ENCODE data around the gene AHDC1. TPM values are rescaled to one million over a fixed set of nuclear protein-coding genes. Genes with fewer than 3 reads are reported as not detected.

Gene AHDC1
- total and polyA plus RNA-seq, 9 of the 15 experiments (the other 6 are each of a cell fraction or from before 2014, with no cell fraction given): 0.21 to 36.4 (median 4.7) TPM

DNA sequence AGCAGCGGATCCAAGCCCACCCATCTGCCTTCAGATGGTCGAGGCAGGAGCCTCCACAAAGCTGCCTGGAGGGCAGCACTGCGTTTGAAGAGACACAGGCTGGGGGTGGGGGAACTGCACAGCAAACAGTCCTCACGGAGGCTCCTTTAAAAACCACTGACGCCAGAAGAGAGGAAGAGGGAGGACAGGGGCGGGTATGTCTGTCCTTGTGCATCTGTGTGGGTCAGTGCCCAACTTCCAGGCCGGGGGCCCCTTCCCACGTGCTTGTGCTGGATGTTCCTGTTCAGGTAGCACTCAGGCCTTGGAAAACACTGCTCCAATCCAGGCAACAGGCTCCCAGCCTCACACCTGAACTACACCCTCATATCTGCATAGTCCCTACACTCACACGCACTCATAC lies 7.7 kb downstream of the AHDC1 start:
- no peak overlapping the region for H2AFZ ChIP-seq (ENCODE audit: low read depth, low read length)
- BruUV-seq (replicated peaks): no TSS peak
- peaks cover 96% of the 10 kb centered on the region for H3K79me2 ChIP-seq (ENCODE audit: control insufficient read depth, insufficient read depth, low read length)
- H3K9ac ChIP-seq (ENCODE audit: insufficient read depth in 1 of 2, low read depth in 2 of 2, low read length in 2 of 2): peak overlapping the region in 1 of 2 experiments; percentile 64; a peak in 2 of 4 replicates
- intact Hi-C loops (cut with micrococcal nuclease): no loop called here
- peaks cover 18% of the 10 kb centered on the region for H3K9me1 ChIP-seq (ENCODE audit: control insufficient read depth, insufficient read depth, low read length)
- CTCF ChIA-PET (ENCODE audit: low intra/inter-chr PET ratio): no interaction called here
- peaks cover 62 to 88% of the 10 kb centered on the region in 2 experiments for H3K4me1 ChIP-seq (replicated peaks in 1 of 2; ENCODE audit: control insufficient read depth in 2 of 2, insufficient read depth in 2 of 2, low read length in 2 of 2)
- H3K27me3 ChIP-seq (ENCODE audit: control insufficient read depth in 2 of 2, insufficient read depth in 2 of 2, low read length in 2 of 2): no peaks in the 10 kb centered on the region
- peaks cover 38% of the 10 kb centered on the region; the same call in 2 of the 3 replicates for H3K36me3 ChIP-seq (ENCODE audit: control insufficient read depth, insufficient read depth, low read length)
- peaks cover 63% of the 10 kb centered on the region for H4K20me1 ChIP-seq (replicated peaks; ENCODE audit: control insufficient read depth, insufficient read depth, low read length)
- no peak overlapping the region for H3K4me3 ChIP-seq
- DNase-seq (ENCODE audit: extremely low read depth in 1 of 4, low spot score in 3 of 4) (no peak), ATAC-seq (no peak), FAIRE-seq (no peak)
- 75% methylated on average over 7 of the region's 9 CpGs for WGBS (ENCODE audit: insufficient coverage, low coverage, missing lambda C conversion rate)
- no peak overlapping the region for H3K27ac ChIP-seq (ENCODE audit: extremely low read depth, low read depth, low read length)
- no peaks in the 10 kb centered on the region for H3K9me3 ChIP-seq (replicated peaks; ENCODE audit: control insufficient read depth, insufficient read depth, low read depth, low read length)
- POLR2A ChIA-PET: interaction anchor here (0.7 to 1.4 kb wide), 2 partner anchors 11 to 24 kb away, joined by 3 to 4 read pairs; no protein-coding TSS in a partner anchor
- in situ Hi-C loops (cut with MboI): no loop called here
- H3K4me2 ChIP-seq (ENCODE audit: insufficient read depth, low read length): no peak overlapping the region
- TF ChIP-seq KLF13 (tag; IDR thresholded peaks at IDR 0.05; ENCODE audit: borderline replicate concordance, low read depth) (no peak), ZNF766 (CRISPR knock-in tag; conservative IDR thresholded peaks at IDR 0.05) (no peak), ZNF717 (CRISPR knock-in tag; IDR thresholded peaks at IDR 0.05) (no peak), NCOA4 (IDR thresholded peaks at IDR 0.05; ENCODE audit: partially characterized antibody) (no peak), PRPF4 (IDR thresholded peaks at IDR 0.05; ENCODE audit: insufficient read depth, low read depth, low read length, poor library complexity, severe bottlenecking) (no peak), ZSCAN32 (CRISPR knock-in tag; IDR thresholded peaks at IDR 0.05) (no peak), OTX1 (CRISPR knock-in tag; IDR thresholded peaks at IDR 0.05) (no peak), ZNF584 (CRISPR knock-in tag; IDR thresholded peaks at IDR 0.05; ENCODE audit: low read depth) (no peak)
- TF ChIP-seq, protein P1, sequence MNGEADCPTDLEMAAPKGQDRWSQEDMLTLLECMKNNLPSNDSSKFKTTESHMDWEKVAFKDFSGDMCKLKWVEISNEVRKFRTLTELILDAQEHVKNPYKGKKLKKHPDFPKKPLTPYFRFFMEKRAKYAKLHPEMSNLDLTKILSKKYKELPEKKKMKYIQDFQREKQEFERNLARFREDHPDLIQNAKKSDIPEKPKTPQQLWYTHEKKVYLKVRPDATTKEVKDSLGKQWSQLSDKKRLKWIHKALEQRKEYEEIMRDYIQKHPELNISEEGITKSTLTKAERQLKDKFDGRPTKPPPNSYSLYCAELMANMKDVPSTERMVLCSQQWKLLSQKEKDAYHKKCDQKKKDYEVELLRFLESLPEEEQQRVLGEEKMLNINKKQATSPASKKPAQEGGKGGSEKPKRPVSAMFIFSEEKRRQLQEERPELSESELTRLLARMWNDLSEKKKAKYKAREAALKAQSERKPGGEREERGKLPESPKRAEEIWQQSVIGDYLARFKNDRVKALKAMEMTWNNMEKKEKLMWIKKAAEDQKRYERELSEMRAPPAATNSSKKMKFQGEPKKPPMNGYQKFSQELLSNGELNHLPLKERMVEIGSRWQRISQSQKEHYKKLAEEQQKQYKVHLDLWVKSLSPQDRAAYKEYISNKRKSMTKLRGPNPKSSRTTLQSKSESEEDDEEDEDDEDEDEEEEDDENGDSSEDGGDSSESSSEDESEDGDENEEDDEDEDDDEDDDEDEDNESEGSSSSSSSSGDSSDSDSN (IDR thresholded peaks at IDR 0.05; ENCODE audit: borderline replicate concordance in 1 of 2, low read depth in 2 of 2, low read length in 2 of 2): no peak
- TF ChIP-seq, protein P2, sequence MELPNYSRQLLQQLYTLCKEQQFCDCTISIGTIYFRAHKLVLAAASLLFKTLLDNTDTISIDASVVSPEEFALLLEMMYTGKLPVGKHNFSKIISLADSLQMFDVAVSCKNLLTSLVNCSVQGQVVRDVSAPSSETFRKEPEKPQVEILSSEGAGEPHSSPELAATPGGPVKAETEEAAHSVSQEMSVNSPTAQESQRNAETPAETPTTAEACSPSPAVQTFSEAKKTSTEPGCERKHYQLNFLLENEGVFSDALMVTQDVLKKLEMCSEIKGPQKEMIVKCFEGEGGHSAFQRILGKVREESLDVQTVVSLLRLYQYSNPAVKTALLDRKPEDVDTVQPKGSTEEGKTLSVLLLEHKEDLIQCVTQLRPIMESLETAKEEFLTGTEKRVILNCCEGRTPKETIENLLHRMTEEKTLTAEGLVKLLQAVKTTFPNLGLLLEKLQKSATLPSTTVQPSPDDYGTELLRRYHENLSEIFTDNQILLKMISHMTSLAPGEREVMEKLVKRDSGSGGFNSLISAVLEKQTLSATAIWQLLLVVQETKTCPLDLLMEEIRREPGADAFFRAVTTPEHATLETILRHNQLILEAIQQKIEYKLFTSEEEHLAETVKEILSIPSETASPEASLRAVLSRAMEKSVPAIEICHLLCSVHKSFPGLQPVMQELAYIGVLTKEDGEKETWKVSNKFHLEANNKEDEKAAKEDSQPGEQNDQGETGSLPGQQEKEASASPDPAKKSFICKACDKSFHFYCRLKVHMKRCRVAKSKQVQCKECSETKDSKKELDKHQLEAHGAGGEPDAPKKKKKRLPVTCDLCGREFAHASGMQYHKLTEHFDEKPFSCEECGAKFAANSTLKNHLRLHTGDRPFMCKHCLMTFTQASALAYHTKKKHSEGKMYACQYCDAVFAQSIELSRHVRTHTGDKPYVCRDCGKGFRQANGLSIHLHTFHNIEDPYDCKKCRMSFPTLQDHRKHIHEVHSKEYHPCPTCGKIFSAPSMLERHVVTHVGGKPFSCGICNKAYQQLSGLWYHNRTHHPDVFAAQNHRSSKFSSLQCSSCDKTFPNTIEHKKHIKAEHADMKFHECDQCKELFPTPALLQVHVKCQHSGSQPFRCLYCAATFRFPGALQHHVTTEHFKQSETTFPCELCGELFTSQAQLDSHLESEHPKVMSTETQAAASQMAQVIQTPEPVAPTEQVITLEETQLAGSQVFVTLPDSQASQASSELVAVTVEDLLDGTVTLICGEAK (IDR thresholded peaks at IDR 0.05): no peak
- TF ChIP-seq, protein P2 (CRISPR knock-in tag; IDR thresholded peaks at IDR 0.05): no peak

Measured in K562 (cell line).